ENCODE results near the gene JAKMIP3.

The JAKMIP3 gene

DNA sequence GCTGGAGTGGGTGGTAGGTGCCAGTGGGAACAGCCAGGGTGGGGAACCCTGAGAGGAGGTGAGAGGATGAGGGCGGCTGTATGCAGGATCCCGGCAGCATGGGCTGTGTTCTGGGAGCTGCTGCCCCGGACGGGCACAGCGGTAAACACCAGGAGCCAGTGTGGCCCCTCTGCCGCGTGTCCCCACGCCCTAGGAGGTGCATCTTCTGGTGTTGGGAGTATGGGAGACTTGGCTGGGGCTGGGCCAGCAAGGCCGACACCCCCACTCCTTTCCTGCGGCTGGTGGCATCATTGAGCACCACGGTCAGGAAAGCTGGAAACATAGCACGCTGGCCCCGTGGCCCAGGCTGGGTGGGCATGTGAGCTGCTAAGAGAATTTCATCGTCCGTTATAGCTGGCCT lies 24.4 kb upstream of the JAKMIP3 start:
- no peak for TF ChIP-seq ESRRG (CRISPR knock-in tag; IDR thresholded peaks at IDR 0.05)
- TF ChIP-seq GLIS3 (CRISPR knock-in tag; IDR thresholded peaks at IDR 0.05), result no peak
- TF ChIP-seq, protein P1, sequence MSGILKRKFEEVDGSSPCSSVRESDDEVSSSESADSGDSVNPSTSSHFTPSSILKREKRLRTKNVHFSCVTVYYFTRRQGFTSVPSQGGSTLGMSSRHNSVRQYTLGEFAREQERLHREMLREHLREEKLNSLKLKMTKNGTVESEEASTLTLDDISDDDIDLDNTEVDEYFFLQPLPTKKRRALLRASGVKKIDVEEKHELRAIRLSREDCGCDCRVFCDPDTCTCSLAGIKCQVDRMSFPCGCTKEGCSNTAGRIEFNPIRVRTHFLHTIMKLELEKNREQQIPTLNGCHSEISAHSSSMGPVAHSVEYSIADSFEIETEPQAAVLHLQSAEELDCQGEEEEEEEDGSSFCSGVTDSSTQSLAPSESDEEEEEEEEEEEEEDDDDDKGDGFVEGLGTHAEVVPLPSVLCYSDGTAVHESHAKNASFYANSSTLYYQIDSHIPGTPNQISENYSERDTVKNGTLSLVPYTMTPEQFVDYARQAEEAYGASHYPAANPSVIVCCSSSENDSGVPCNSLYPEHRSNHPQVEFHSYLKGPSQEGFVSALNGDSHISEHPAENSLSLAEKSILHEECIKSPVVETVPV (CRISPR knock-in tag; IDR thresholded peaks at IDR 0.05), result no peak
- TF ChIP-seq, protein P2, sequence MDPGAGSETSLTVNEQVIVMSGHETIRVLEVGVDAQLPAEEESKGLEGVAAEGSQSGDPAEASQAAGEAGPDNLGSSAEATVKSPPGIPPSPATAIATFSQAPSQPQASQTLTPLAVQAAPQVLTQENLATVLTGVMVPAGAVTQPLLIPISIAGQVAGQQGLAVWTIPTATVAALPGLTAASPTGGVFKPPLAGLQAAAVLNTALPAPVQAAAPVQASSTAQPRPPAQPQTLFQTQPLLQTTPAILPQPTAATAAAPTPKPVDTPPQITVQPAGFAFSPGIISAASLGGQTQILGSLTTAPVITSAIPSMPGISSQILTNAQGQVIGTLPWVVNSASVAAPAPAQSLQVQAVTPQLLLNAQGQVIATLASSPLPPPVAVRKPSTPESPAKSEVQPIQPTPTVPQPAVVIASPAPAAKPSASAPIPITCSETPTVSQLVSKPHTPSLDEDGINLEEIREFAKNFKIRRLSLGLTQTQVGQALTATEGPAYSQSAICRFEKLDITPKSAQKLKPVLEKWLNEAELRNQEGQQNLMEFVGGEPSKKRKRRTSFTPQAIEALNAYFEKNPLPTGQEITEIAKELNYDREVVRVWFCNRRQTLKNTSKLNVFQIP (CRISPR knock-in tag; IDR thresholded peaks at IDR 0.05; ENCODE audit: borderline replicate concordance, low read depth), result no peak
- TF ChIP-seq ZNF70 (CRISPR knock-in tag; IDR thresholded peaks at IDR 0.05), result no peak
- no peak for TF ChIP-seq RARB (CRISPR knock-in tag; IDR thresholded peaks at IDR 0.05)
- TF ChIP-seq PPARA (CRISPR knock-in tag; IDR thresholded peaks at IDR 0.05; ENCODE audit: borderline replicate concordance), result no peak
- TF ChIP-seq, protein P3, sequence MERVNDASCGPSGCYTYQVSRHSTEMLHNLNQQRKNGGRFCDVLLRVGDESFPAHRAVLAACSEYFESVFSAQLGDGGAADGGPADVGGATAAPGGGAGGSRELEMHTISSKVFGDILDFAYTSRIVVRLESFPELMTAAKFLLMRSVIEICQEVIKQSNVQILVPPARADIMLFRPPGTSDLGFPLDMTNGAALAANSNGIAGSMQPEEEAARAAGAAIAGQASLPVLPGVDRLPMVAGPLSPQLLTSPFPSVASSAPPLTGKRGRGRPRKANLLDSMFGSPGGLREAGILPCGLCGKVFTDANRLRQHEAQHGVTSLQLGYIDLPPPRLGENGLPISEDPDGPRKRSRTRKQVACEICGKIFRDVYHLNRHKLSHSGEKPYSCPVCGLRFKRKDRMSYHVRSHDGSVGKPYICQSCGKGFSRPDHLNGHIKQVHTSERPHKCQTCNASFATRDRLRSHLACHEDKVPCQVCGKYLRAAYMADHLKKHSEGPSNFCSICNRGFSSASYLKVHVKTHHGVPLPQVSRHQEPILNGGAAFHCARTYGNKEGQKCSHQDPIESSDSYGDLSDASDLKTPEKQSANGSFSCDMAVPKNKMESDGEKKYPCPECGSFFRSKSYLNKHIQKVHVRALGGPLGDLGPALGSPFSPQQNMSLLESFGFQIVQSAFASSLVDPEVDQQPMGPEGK (CRISPR knock-in tag; IDR thresholded peaks at IDR 0.05; ENCODE audit: borderline replicate concordance), result no peak
- TF ChIP-seq ZFP3 (CRISPR knock-in tag; IDR thresholded peaks at IDR 0.05), result no peak
- no peak for TF ChIP-seq ARNTL (CRISPR knock-in tag; IDR thresholded peaks at IDR 0.05; ENCODE audit: borderline replicate concordance, low read depth)
- no peak for TF ChIP-seq CSDC2 (CRISPR knock-in tag; IDR thresholded peaks at IDR 0.05)
- TF ChIP-seq ZC3H10 (CRISPR knock-in tag; IDR thresholded peaks at IDR 0.05), result no peak
- TF ChIP-seq ZFP30 (CRISPR knock-in tag; IDR thresholded peaks at IDR 0.05), result no peak

DNA sequence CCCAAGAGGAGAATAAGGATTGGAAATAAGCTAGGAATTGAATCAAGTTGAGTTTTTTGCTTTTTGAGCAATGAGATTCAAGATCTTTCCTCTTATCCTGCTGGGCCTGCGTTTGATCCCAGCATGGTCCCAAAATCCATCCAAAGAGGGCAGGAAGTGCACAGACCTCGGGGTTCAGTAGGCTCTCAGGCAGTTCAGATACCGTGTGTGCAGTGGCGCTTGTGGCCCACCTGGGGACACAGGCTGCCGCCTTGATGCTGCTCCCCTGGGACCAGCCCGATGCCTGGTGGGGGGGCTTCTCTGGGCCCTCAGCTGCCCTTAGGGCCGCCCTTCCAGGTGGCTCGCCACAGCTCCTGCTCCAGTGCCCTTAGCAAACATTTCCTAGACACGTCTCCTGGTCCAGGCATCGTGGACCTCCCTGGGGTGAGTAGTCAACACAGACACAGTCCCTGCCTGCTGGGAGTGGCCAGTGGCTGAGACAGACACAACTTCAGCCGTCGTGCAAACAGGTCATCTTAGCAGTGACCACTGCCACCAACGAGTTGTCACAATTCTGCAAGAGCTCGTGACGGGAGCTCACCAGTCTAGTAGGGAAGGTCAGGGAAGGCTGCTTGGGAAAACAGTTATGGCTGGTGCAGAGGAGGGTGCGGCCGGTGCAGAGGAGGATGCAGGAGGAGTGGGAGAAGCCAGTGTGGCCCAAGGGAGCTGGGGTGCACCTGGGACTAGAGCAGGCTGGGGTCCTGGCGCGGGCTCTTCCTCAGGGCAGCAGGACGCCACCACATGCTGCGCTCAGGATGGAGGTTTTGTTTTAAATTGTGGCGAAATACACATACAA lies 21.7 kb upstream of the JAKMIP3 start:
- TF ChIP-seq ZFP30 (CRISPR knock-in tag; IDR thresholded peaks at IDR 0.05) (no peak), RARB (CRISPR knock-in tag; IDR thresholded peaks at IDR 0.05) (no peak), CSDC2 (CRISPR knock-in tag; IDR thresholded peaks at IDR 0.05) (no peak), ZFP3 (CRISPR knock-in tag; IDR thresholded peaks at IDR 0.05) (no peak), ARNTL (CRISPR knock-in tag; IDR thresholded peaks at IDR 0.05; ENCODE audit: borderline replicate concordance, low read depth) (no peak), BACH2 (CRISPR knock-in tag; IDR thresholded peaks at IDR 0.05; ENCODE audit: borderline replicate concordance) (no peak), TOX (CRISPR knock-in tag; IDR thresholded peaks at IDR 0.05; ENCODE audit: borderline replicate concordance) (no peak), ISL1 (CRISPR knock-in tag; IDR thresholded peaks at IDR 0.05) (no peak), PPARA (CRISPR knock-in tag; IDR thresholded peaks at IDR 0.05; ENCODE audit: borderline replicate concordance) (no peak), OSR1 (CRISPR knock-in tag; IDR thresholded peaks at IDR 0.05) (no peak), ZNF565 (CRISPR knock-in tag; conservative IDR thresholded peaks at IDR 0.05; ENCODE audit: low read depth) (no peak), ZNF70 (CRISPR knock-in tag; IDR thresholded peaks at IDR 0.05) (no peak), TCF4 (CRISPR knock-in tag; IDR thresholded peaks at IDR 0.05; ENCODE audit: borderline replicate concordance) (no peak), ZNF8 (CRISPR knock-in tag; IDR thresholded peaks at IDR 0.05) (no peak)
- TF ChIP-seq, protein P1 (CRISPR knock-in tag; IDR thresholded peaks at IDR 0.05), result no peak
- TF ChIP-seq, protein P4, sequence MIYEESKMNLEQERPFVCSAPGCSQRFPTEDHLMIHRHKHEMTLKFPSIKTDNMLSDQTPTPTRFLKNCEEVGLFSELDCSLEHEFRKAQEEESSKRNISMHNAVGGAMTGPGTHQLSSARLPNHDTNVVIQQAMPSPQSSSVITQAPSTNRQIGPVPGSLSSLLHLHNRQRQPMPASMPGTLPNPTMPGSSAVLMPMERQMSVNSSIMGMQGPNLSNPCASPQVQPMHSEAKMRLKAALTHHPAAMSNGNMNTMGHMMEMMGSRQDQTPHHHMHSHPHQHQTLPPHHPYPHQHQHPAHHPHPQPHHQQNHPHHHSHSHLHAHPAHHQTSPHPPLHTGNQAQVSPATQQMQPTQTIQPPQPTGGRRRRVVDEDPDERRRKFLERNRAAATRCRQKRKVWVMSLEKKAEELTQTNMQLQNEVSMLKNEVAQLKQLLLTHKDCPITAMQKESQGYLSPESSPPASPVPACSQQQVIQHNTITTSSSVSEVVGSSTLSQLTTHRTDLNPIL (CRISPR knock-in tag; IDR thresholded peaks at IDR 0.05; ENCODE audit: low read depth), result no peak
- TF ChIP-seq, protein P5, sequence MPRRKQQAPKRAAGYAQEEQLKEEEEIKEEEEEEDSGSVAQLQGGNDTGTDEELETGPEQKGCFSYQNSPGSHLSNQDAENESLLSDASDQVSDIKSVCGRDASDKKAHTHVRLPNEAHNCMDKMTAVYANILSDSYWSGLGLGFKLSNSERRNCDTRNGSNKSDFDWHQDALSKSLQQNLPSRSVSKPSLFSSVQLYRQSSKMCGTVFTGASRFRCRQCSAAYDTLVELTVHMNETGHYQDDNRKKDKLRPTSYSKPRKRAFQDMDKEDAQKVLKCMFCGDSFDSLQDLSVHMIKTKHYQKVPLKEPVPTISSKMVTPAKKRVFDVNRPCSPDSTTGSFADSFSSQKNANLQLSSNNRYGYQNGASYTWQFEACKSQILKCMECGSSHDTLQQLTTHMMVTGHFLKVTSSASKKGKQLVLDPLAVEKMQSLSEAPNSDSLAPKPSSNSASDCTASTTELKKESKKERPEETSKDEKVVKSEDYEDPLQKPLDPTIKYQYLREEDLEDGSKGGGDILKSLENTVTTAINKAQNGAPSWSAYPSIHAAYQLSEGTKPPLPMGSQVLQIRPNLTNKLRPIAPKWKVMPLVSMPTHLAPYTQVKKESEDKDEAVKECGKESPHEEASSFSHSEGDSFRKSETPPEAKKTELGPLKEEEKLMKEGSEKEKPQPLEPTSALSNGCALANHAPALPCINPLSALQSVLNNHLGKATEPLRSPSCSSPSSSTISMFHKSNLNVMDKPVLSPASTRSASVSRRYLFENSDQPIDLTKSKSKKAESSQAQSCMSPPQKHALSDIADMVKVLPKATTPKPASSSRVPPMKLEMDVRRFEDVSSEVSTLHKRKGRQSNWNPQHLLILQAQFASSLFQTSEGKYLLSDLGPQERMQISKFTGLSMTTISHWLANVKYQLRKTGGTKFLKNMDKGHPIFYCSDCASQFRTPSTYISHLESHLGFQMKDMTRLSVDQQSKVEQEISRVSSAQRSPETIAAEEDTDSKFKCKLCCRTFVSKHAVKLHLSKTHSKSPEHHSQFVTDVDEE (CRISPR knock-in tag; IDR thresholded peaks at IDR 0.05), result no peak
- TF ChIP-seq, protein P3 (CRISPR knock-in tag; IDR thresholded peaks at IDR 0.05; ENCODE audit: borderline replicate concordance), result no peak
- TF ChIP-seq, protein P2 (CRISPR knock-in tag; IDR thresholded peaks at IDR 0.05; ENCODE audit: borderline replicate concordance, low read depth), result no peak
- no peak for ATAC-seq

More for the DNA sequence above, 24.4 kb upstream of the JAKMIP3 start:
- no peak for ATAC-seq

Data from SK-N-SH treated with all-trans-retinoic acid at 6 μM for 48 hours (cell line).